GM12874 (cell line): Measurements from ENCODE around the gene PIM1.

ENCODE experiments used
- TF ChIP-seq, protein P1 (sequence below): IDR thresholded peaks from 2 replicates; pipeline ENCODE4 v1.5.1; 2011; ENCODE audit warnings: low read depth, mild to moderate bottlenecking, control low read depth, low read length, moderate library complexity; ENCODE audit not compliant: insufficient read depth

Gene PIM1

DNA sequence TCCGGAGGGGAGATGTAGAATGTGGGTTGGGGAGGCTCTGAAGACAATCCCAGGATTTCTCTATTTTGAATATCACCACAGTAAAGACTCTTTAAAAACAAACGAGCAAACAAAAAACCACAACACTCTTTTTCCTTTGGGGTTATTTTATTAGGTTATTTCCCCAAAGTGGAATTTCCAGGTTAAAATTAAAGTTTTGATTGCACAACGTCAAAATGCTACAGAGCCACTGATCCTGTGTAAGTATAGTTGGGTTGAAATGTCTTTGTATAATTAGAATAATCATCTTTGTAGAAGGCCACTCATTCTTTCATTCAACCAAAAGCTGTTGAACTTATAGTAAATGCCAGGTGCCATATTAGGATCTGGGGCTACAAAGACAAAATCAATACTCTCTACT, 19.6 kb upstream of the PIM1 start:
- TF ChIP-seq, protein P1, sequence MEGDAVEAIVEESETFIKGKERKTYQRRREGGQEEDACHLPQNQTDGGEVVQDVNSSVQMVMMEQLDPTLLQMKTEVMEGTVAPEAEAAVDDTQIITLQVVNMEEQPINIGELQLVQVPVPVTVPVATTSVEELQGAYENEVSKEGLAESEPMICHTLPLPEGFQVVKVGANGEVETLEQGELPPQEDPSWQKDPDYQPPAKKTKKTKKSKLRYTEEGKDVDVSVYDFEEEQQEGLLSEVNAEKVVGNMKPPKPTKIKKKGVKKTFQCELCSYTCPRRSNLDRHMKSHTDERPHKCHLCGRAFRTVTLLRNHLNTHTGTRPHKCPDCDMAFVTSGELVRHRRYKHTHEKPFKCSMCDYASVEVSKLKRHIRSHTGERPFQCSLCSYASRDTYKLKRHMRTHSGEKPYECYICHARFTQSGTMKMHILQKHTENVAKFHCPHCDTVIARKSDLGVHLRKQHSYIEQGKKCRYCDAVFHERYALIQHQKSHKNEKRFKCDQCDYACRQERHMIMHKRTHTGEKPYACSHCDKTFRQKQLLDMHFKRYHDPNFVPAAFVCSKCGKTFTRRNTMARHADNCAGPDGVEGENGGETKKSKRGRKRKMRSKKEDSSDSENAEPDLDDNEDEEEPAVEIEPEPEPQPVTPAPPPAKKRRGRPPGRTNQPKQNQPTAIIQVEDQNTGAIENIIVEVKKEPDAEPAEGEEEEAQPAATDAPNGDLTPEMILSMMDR: no peak

DNA sequence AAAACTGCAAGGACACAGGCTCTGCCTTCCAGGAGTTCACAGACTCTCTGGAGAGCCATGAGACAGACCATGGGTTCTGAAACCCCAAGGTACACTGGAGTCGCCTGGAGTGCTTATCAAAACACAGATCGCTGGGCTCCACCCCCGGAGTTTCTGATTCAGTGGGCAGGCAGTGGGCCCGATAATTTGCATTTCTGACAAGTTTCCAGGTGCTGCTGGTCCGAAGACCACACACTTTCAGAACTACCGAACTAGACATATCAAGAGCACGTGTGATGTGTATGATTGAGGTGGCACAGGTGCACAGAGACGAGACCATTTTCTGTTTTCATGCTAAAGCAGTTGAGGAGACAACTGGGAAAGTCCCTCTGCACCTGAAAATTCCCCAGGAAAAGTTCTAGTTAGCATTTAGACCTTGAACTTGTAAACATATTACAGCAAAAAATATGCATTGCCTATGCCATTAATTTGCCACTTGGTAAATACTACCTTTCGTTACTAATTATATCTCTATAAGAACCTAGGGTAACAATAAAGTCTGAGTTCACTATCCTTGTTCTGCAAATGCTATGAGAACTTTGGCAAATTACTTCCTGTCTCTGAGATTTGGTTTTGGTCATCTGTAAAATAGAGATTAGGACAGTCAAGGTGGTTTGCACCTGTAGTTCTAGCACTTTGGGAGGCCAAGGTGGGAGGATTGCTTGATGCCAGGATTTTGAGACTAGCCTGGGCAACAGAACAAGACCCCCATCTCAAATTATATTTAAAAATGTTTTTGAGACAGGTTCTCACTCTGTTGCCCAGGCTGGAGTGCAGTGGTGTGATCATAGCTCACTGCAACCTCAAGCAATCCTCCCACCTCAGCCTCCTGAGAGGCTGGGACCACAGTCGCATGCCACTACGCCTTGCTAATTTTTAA, 14.3 kb upstream of the PIM1 start:
- TF ChIP-seq, protein P1: no peak

DNA sequence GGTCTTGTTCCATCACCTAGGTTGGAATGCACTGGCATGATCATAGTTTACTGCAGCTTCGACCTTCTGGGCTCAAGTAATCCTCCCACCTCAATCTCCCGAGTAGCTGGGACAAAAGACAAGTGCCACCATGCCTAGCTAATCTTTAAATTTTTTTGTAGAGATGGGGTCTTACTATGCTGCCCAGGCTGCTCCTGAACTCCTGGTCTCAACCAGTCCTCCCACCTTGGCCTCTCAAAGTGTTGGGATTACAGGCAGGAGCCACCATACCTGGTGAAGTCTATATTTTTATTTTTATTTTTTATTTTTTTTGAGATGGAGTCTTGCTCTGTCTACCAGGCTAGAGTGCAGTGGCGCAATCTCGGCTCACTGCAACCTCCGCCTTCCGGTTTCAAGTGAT, 11.4 kb upstream of the PIM1 start:
- TF ChIP-seq, protein P1: no peak

DNA sequence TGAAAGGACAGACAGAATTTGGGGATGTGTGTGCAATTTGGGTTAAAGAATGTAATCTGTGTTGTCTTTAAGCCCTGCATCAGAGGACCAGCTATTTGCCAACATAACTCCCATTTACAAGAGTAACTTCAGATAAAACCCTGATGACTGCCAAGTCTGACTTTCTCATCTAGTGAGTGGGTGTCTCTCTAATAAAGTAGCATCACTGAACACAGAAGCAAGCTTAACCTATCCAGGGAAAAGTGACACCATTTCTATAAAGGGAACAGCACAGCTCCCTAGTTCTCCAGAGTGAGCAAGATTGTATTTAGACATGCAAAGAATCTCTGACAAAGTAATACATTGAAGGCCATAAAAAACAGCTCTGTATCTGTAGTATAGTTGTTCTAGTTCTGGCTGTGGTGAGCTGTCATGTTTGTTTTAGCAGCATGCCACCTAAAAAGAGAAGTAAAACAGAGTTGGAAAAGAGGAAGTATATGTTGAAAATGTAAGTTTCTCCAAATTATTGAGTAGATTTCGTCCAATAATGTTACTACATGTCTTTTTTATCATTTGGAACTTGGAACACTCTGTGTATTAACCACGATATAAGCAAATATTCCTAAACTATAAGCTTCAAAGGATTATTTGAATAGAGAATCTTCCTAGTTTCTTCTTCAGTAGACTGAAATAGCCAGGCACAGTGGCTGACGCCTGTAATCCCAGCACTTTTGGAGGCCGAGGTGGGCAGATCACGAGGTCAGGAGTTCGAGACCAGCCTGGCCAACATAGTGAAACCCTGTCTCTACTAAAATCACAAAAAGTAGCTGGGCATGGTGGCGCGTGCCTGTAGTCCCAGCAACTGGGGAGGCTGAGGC, 8.8 kb upstream of the PIM1 start:
- TF ChIP-seq, protein P1: no peak

DNA sequence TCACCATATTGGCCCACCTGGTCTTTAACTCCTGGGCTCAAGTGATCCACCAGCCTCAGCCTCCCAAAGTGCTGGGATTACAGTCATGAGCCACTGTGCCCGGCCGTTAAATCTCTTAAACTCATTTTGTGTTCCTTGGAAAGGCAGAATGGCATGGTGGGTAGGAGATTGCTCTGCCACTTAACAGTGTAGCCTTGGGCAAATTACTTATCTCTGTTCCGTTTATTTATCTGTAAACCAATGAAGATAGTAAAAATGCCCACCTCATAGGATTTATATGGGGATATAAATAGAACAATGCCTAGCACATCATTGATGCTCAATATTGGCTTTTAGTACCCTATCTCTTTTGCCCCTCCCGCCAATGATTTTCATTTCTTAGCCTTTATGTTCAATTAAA, 7.2 kb upstream of the PIM1 start:
- TF ChIP-seq, protein P1: no peak

DNA sequence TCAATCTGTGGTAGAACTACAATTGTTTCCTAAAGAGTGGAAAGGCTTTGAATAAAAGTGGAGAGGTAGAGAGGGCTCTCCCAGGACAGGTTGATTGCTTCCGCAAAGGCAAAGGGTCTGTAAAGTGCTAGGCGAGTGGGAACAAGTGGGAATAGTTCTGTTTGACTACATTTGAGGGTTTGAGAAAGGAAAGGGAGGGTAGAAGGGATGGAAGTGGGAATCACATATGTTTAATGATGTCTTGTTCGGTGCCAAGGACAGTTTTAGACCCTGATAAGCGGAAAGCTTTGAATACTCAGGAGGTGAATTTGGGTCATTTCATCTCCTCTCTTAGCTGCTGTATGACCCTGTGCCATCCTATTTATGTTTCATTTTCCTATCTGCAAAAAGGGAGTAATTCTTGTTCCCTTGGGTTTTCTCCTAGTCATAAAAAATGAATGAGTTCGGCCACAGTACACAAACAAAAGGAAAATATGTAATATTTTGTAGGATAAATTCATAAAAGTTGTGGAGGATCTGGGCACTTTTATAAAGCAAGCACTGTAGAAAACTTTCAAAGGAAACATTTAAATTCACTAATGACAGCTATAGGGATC, 1.7 kb upstream of the PIM1 start:
- TF ChIP-seq, protein P1: no peak
